ENCODE measurements around the gene TRPC1. TPM values are rescaled to one million over a fixed set of nuclear protein-coding genes. Genes with fewer than 3 reads are reported as not detected.

Gene TRPC1
- total RNA-seq, 4 donors from 2014 or later = 19.5 to 31.1 (median 23.2) TPM

GRCh38 chr3:142817356-142817755, 93.5 kb downstream of the TRPC1 start:
- WGBS = 39% methylated on average over 1 of the region's 1 CpG
- Histone ChIP-seq H3K4me1 (peaks cover 0 to 5% (median 0%) of the 10 kb centered on the region in 4 donors), H3K4me3 (no peak overlapping the region), H3K36me3 (peaks cover 0 to 3% (median 0%) of the 10 kb centered on the region in 4 donors), H3K27ac (replicated peaks in 1 of 4) (no peak overlapping the region), H3K9me3 (no peaks in the 10 kb centered on the region), H3K27me3 (no peaks in the 10 kb centered on the region)
- DNase-seq (ENCODE audit: extremely low spot score) = no peak
- intact Hi-C loops (cut with DNase I) = no loop called here
- TF ChIP-seq CTCF (IDR thresholded peaks at IDR 0.05) (no peak), EP300 (IDR thresholded peaks at IDR 0.05) (no peak), POLR2AphosphoS5 (IDR thresholded peaks at IDR 0.05) (no peak), POLR2A (IDR thresholded peaks at IDR 0.05; ENCODE audit: low read depth) (no peak)

GRCh38 chr3:142817897-142818296, 94.1 kb downstream of the TRPC1 start:
- WGBS = 56% methylated on average over 7 of the region's 7 CpGs
- no peaks in the 10 kb centered on the region for H3K27me3 ChIP-seq
- H3K9me3 ChIP-seq = no peaks in the 10 kb centered on the region
- intact Hi-C loops (cut with DNase I) = no loop called here
- peaks cover 0 to 5% (median 0%) of the 10 kb centered on the region in 4 donors for H3K4me1 ChIP-seq
- H3K4me3 ChIP-seq = no peak overlapping the region
- TF ChIP-seq POLR2A (IDR thresholded peaks at IDR 0.05; ENCODE audit: low read depth) = no peak
- TF ChIP-seq EP300 (IDR thresholded peaks at IDR 0.05) = no peak
- TF ChIP-seq POLR2AphosphoS5 (IDR thresholded peaks at IDR 0.05) = no peak
- no peak for TF ChIP-seq CTCF (IDR thresholded peaks at IDR 0.05)
- no peak overlapping the region for H3K27ac ChIP-seq (replicated peaks in 1 of 4)
- H3K36me3 ChIP-seq = peaks cover 0 to 3% (median 0%) of the 10 kb centered on the region in 4 donors
- DNase-seq (ENCODE audit: extremely low spot score) = no peak

- Histone ChIP-seq H3K27ac (replicated peaks in 1 of 4) (no peak overlapping the region), H3K4me3 (no peak overlapping the region), H3K36me3 (peaks cover 0 to 3% (median 0%) of the 10 kb centered on the region in 4 donors), H3K27me3 (no peaks in the 10 kb centered on the region), H3K4me1 (peaks cover 0 to 5% (median 0%) of the 10 kb centered on the region in 4 donors), H3K9me3 (no peaks in the 10 kb centered on the region)
- DNase-seq (ENCODE audit: extremely low spot score) = no peak
- TF ChIP-seq POLR2A (IDR thresholded peaks at IDR 0.05; ENCODE audit: low read depth) = no peak
- TF ChIP-seq POLR2AphosphoS5 (IDR thresholded peaks at IDR 0.05) = no peak
- TF ChIP-seq CTCF (IDR thresholded peaks at IDR 0.05) = no peak
- TF ChIP-seq EP300 (IDR thresholded peaks at IDR 0.05) = no peak
- intact Hi-C loops (cut with DNase I) = no loop called here
- WGBS = 93% methylated on average over 9 of the region's 9 CpGs
These were observed 94.8 kb downstream of the TRPC1 start for GRCh38 chr3:142818651-142819050.

GRCh38 chr3:142819179-142819578, 95.3 kb downstream of the TRPC1 start:
- intact Hi-C loops (cut with DNase I) = no loop called here
- peaks cover 0 to 3% (median 0%) of the 10 kb centered on the region in 4 donors for H3K36me3 ChIP-seq
- H3K27me3 ChIP-seq = no peaks in the 10 kb centered on the region
- TF ChIP-seq EP300 (IDR thresholded peaks at IDR 0.05) = no peak
- TF ChIP-seq CTCF (IDR thresholded peaks at IDR 0.05) = no peak
- TF ChIP-seq POLR2A (IDR thresholded peaks at IDR 0.05; ENCODE audit: low read depth) = no peak
- TF ChIP-seq POLR2AphosphoS5 (IDR thresholded peaks at IDR 0.05) = no peak
- no peak overlapping the region for H3K4me3 ChIP-seq
- no peak for DNase-seq (ENCODE audit: extremely low spot score)
- H3K4me1 ChIP-seq = peaks cover 0 to 5% (median 0%) of the 10 kb centered on the region in 4 donors
- H3K27ac ChIP-seq (replicated peaks in 1 of 4) = no peak overlapping the region
- H3K9me3 ChIP-seq = no peaks in the 10 kb centered on the region

GRCh38 chr3:142828703-142829305, 105.0 kb downstream of the TRPC1 start:
- 28% methylated on average over 9 of the region's 9 CpGs for WGBS
- H3K4me3 ChIP-seq = no peak overlapping the region
- intact Hi-C loops (cut with DNase I) = loop anchor here (2.0 kb wide), 1 partner anchor 164 kb away; no protein-coding TSS in a partner anchor
- TF ChIP-seq POLR2A (IDR thresholded peaks at IDR 0.05; ENCODE audit: low read depth) (no peak), CTCF (IDR thresholded peaks at IDR 0.05) (peak; percentile 78 to 85 (median 81))
- peaks cover 0 to 2% (median 0%) of the 10 kb centered on the region in 4 donors for H3K4me1 ChIP-seq
- no peak overlapping the region for H3K27ac ChIP-seq (replicated peaks in 1 of 4)
- no peaks in the 10 kb centered on the region for H3K36me3 ChIP-seq
- no peak for DNase-seq (ENCODE audit: extremely low spot score)
- no peaks in the 10 kb centered on the region for H3K27me3 ChIP-seq
- H3K9me3 ChIP-seq = no peaks in the 10 kb centered on the region
